Measurements from ENCODE around the gene NCAPD2.
A peak's percentile ranks its signal among the peaks of the same experiment; 100 is the strongest.

The NCAPD2 gene

DNA sequence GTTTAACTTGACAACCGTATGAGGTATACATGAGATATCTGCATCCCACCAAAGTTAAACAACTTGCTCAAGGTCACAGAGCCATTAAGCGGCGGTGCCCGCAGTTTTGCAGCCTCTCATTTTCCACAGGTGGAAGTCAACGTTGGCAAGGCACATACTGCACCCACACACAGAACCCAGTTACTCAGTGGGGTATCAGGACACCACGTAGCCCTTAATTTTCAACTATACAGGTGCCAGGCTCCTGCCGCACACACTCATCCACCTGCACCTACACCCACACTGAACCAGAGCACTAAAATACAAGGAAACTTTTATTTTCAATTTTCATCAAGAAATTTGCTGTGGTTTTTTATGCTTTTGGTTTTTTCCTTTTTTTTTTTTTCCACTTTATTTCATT, 75.9 kb downstream of the NCAPD2 start:
- DNase-seq (ENCODE audit: low read depth in 2 of 2) = no peak

GRCh38 chr12:6570264-6570887, 76.5 kb downstream of the NCAPD2 start:
- peak; percentile 23 to 38 for DNase-seq (ENCODE audit: low read depth in 2 of 2)

DNA sequence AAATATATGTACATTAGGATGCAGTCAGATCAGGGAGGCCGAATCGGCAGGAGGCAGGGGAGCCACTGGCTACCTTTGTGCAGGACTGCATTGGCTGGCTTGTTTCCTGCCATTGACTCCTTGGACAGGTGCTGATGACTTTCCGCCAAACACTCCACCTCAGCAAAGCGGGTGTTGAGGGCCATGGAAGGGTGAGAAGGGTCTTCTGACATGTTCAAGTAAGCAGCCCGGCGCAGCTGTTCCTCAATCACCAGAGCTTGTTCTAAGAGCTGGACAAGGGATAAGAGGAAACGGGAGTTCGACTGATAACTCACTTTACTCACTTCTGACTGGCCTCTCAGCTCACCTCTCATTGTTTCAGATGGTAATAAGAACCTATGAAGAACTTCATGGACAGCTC, 79.1 kb downstream of the NCAPD2 start:
- no peak for DNase-seq (ENCODE audit: low read depth in 2 of 2)

DNA sequence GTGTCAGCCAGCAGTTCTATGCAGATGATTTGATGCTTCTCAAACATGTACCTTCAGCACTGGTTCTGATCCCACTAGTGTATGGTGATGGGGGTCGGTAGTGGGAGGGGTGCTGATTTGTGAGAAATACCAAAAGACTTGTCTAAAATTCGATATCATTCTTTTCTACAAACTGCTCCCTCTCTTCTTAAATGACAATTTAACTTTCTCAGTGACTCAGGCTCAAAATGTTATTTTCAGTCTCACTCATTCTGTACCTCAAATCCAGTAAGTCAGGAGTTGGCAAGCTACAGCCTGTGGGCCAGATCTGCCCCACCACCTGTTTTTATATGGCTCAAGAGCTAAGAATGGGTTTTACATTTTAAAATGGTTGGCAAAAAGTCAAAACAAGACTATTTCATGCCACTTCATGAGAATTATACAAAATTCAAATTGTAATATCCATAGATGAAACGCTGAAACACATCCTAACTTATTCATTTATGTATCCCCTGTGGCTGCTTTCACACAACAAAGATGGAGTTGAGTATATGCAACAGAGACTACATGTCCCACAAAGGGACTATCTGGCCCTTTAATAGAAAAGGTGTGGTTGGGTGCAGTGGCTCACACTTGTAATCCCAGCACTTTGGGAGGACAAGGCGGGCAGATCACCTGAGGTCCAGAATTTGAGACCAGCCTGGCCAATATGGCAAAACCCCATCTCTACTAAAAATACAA, 80.8 kb downstream of the NCAPD2 start:
- peak in 1 of 2 donors; percentile 24 for DNase-seq (ENCODE audit: low read depth in 2 of 2)

DNA sequence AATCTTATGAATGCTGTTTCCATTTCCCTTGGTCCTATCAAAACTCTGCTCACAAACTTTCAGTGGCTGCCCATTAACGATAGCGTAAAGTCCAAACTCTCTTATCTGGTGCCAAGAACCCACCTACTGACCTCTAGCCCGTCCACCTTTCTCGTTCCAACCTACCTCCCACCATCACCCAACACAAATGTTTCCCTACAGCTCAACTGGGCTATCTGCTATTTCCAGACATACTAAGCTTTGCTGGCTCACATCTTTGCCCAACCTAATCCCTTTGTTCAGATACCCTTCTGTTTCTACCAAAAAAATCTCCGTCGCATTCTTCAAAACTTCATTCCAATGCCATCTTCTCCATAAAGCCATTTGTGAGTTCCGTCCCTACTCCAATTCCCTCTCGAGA, 81.7 kb downstream of the NCAPD2 start:
- DNase-seq (ENCODE audit: low read depth in 2 of 2) = no peak
